ENCODE results near the gene KLF4. TPM values are rescaled to one million over a fixed set of nuclear protein-coding genes. Genes with fewer than 3 reads are reported as not detected.
"Not testable (repeated sequence)": the region's sequence is repeated elsewhere in the genome, so short reads cannot be mapped to it uniquely, and the experiment has no call there.

KLF4 gene
- total and polyA plus RNA-seq, 2 of the 4 experiments (the other 2 are of a cell fraction): 1.3 to 3.8 TPM

DNA sequence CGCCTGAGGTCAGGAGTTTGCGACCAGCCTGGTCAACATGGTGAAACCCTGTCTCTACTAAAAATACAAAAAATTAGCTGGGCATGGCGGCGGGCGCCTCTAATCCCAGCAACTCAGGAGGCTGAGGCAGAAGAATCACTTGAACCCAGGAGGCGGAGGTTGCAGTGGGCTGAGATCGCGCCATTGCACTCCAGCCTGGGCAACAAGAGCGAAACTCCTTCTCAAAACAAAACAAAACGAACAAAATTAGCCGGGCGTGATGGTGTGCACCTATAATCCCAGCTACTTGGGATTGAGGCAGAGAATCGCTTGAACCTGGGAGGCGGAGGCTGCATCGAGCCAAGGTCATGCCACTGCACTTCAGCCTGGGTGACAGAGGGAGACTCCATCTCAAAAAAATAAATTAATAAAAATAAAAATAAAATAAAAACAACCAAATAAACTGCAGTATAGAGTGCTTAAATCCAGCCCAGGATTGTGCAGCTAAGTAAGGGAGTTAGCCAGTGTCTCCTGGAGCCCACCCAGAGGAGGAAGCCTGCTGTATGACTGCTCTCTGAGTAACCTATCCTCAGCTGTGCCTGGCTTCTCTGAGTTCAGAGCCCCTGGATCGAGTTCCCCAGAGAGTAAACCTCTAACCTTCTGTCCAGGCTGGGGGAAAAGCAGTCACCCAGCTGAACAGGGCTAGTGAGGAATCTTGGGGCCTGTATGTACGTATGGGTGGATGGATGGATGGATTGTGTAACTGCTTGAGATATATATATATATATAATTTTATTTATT is 11.0 kb upstream of the KLF4 start:
- H3K18ac ChIP-seq (ENCODE audit: low read depth, low read length); H3K56ac ChIP-seq (ENCODE audit: extremely low read depth, insufficient read depth, low read length); H3K79me1 ChIP-seq (ENCODE audit: low read depth in 1 of 2, low read length in 2 of 2); POLR2A ChIA-PET (ENCODE audit: unreplicated experiment); H2AK5ac ChIP-seq (ENCODE audit: low read depth, low read length); H2BK20ac ChIP-seq (ENCODE audit: low read depth, low read length); H3K4me1 ChIP-seq (ENCODE audit: control insufficient read depth, insufficient read depth, low read length); H4K5ac ChIP-seq (ENCODE audit: low read depth, low read length); H3K4me2 ChIP-seq (ENCODE audit: low read depth, low read length); H3K27ac ChIP-seq (ENCODE audit: insufficient read depth, low read length); H3K27me3 ChIP-seq (ENCODE audit: control insufficient read depth, insufficient read depth, low read length); BruUV-seq (replicated peaks); dilution Hi-C loops (cut with HindIII; ENCODE audit: low sequenced_read_pairs, unreplicated experiment); H2AK9ac ChIP-seq (replicated peaks; ENCODE audit: low read depth, low read length, poor library complexity); H4K8ac ChIP-seq (ENCODE audit: low read depth in 2 of 2, low read length in 2 of 2); H3K9me1 ChIP-seq (ENCODE audit: insufficient read depth, low read length); H3K9ac ChIP-seq (ENCODE audit: low read depth, low read length); H2BK15ac ChIP-seq (ENCODE audit: low read depth, low read length); CTCF ChIA-PET; H2BK120ac ChIP-seq (ENCODE audit: low read depth, low read length); in situ Hi-C loops (cut with MboI; ENCODE audit: low sequenced_read_pairs); H2BK5ac ChIP-seq (ENCODE audit: low read depth, low read length, poor library complexity, severe bottlenecking); H3K36me3 ChIP-seq (ENCODE audit: control insufficient read depth, insufficient read depth, low read length); intact Hi-C loops (cut with micrococcal nuclease); H3K9me3 ChIP-seq (ENCODE audit: control insufficient read depth, insufficient read depth, low read length); H3K23ac ChIP-seq (ENCODE audit: low read depth, low read length); H4K91ac ChIP-seq (ENCODE audit: insufficient read depth, low read depth, low read length); H3K4ac ChIP-seq (ENCODE audit: low read depth, low read length); H3K4me3 ChIP-seq (ENCODE audit: insufficient read depth, low read depth, low read length): not testable (repeated sequence)
- H3K14ac ChIP-seq (replicated peaks; ENCODE audit: low read depth, low read length): 0 out of 2 replicates have a peak overlapping the region, but pooled peaks have one; percentile 68
- peak overlapping the region; percentile 57 for H2AFZ ChIP-seq (replicated peaks; ENCODE audit: low read length, poor library complexity)
- ATAC-seq (ENCODE audit: low read depth) (peak; percentile 53), DNase-seq (peak; percentile 81)
- peaks cover 11% of the 10 kb centered on the region; the same call in 1 of the 2 replicates for H4K20me1 ChIP-seq (ENCODE audit: insufficient read depth, low read length)
- WGBS, 2 experiments (ENCODE audit: extremely low coverage in 2 of 2, insufficient read length in 1 of 2): 88% methylated on average over 5 of the region's 17 CpGs; no CpG with 5 or more reads in 1 of the 2 experiments
